Brain microvascular endothelial cell (primary cell): ENCODE measurements around the gene SMG6.

ENCODE experiments used
- DNase-seq: peaks from one replicate; pipeline ENCODE4 v3.0.0-alpha.2; 2020
- H3K27ac ChIP-seq: fragments of 250-450 bp; sonication (Bioruptor Pico); 2 replicates; pipeline ENCODE4 v1.5.1; 2020; ENCODE audit warnings: mild to moderate bottlenecking, moderate library complexity
- H3K27me3 ChIP-seq: fragments of 250-450 bp; sonication (Bioruptor Pico); replicated peaks from 2 replicates; pipeline ENCODE4 v1.5.1; 2020; ENCODE audit warnings: mild to moderate bottlenecking
- H3K36me3 ChIP-seq: fragments of 250-450 bp; sonication (Bioruptor Pico); replicated peaks from 2 replicates; pipeline ENCODE4 v1.5.1; 2020; ENCODE audit warnings: mild to moderate bottlenecking
- H3K4me3 ChIP-seq: 2 replicates; pipeline ENCODE4 v1.5.1; 2011; ENCODE audit warnings: low read depth, mild to moderate bottlenecking, control low read depth, low read length, moderate library complexity
- in situ Hi-C: cut with HindIII; loops from 2 replicates; pipeline ENCODE4 v1.10.0; 2017; ENCODE audit warnings: low sequenced_read_pairs, low pct_ligation_motif_present
- TF ChIP-seq, protein P1 (sequence below): IDR thresholded peaks from 2 replicates; pipeline ENCODE4 v1.5.1; 2011; ENCODE audit warnings: low read depth, mild to moderate bottlenecking, moderate library complexity, low read length, control low read depth, inconsistent platforms; ENCODE audit errors: missing control alignments

The SMG6 gene

DNA sequence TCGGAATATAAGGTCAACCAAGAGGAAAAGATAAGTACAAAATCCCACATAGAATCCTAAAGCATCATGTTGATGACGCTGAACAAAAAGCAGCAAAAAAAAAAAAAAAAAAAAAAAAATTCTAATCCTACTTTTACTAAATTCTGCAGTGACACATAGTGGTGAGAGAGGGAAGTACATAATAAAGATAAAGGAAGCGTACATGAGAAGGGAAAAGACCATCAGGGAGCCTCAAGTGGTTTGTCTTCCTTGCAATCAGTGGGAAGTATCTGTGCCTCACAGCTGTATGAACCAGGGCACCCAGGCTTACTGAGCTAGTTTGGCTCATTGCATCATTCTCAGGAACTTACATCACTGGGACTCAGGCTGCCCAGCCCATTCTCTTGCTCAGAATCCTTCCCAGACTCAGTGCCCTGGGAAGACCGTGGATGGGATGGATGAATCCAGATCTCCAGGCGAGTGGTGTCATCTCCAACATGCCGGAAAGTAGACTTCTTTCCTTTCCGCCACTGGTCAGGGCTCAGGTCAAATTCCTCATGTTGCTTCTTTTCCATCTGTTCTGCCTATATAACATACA is 21.2 kb downstream of the SMG6 start:
- Histone ChIP-seq H3K27me3 (no peaks in the 10 kb centered on the region), H3K4me3 (no peak overlapping the region), H3K27ac (peak overlapping the region; percentile 11), H3K36me3 (peaks cover 44% of the 10 kb centered on the region)
- TF ChIP-seq, protein P1, sequence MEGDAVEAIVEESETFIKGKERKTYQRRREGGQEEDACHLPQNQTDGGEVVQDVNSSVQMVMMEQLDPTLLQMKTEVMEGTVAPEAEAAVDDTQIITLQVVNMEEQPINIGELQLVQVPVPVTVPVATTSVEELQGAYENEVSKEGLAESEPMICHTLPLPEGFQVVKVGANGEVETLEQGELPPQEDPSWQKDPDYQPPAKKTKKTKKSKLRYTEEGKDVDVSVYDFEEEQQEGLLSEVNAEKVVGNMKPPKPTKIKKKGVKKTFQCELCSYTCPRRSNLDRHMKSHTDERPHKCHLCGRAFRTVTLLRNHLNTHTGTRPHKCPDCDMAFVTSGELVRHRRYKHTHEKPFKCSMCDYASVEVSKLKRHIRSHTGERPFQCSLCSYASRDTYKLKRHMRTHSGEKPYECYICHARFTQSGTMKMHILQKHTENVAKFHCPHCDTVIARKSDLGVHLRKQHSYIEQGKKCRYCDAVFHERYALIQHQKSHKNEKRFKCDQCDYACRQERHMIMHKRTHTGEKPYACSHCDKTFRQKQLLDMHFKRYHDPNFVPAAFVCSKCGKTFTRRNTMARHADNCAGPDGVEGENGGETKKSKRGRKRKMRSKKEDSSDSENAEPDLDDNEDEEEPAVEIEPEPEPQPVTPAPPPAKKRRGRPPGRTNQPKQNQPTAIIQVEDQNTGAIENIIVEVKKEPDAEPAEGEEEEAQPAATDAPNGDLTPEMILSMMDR: peak; percentile 40
- peak; percentile 48 for DNase-seq
- in situ Hi-C loops: no loop called here

DNA sequence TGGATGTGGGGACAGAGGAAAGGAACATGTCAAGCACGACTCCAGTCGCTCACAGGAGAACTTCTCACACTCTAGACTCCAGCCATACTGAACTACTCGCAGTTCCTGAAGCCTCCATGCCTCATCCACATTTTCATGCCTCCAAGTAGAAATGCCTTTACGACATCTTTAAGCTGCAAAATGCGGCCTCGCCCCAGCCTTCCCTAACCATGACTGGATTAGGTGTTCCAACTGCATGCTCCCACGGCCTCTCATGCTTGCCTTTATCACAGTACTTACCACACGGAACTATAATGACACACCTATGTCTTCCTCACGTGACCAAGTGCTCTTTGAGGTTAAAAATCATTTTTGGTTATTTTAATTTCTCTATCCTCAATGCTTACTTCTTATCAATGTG is 23.9 kb downstream of the SMG6 start:
- H3K27ac ChIP-seq: no peak overlapping the region
- H3K27me3 ChIP-seq: no peaks in the 10 kb centered on the region
- H3K4me3 ChIP-seq: no peak overlapping the region
- no peak for DNase-seq
- in situ Hi-C loops: no loop called here
- peaks cover 40% of the 10 kb centered on the region for H3K36me3 ChIP-seq
- TF ChIP-seq, protein P1: no peak

DNA sequence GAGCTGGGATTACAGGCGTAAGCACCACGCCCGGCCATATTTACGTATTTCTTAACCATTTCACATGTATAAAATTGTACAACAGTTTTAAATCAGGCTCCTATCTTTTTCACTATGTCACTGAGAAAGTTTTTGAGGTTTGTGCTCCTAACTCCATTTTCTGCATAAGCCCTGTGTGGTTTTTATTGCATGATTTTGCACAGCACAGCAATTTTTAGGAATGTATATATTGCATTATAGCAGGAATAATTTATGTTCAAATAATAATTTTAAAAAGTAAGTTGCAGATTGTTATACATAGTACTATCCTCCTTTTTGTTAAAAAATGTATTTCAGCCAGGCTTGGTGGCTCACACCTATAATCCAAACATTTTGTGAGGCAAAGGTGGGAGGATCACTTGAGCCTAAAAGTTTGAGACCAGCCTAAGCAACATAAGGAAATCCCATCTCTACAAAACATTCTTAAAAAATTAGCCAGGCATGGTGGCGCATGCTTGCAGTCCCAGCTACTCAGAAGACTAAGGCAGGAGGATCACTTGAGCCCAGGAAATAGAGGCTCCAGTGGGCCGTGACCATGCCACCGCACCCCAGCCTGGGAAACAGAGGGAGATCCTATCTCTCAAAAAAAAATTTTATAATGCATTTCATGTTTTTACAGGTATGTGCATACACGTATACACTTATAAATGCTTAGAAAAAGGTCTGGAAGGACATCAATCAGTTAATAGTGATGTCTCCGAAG is 26.0 kb downstream of the SMG6 start:
- no peak overlapping the region for H3K27ac ChIP-seq
- peaks cover 32% of the 10 kb centered on the region for H3K36me3 ChIP-seq
- TF ChIP-seq, protein P1: no peak
- H3K4me3 ChIP-seq: no peak overlapping the region
- in situ Hi-C loops: no loop called here
- DNase-seq: no peak
- H3K27me3 ChIP-seq: no peaks in the 10 kb centered on the region

DNA sequence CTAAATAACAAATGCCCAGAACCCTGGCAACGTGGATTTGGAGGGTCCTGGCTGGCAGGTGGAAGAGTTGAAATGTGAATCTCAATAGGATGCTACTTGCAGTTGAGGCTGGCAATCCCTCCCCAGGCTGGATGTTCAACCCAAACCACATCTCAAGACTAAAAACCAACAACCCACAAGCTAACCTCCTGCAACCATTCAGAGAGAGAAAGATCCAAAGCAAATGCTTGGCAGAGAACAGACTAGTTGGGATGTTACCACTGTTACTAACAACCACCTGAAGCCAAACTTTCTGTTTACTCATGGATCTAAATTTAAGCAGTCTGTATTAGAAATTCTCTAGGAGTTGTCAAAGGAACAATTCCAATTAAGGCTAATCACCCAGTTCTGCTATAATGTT is 27.9 kb downstream of the SMG6 start:
- in situ Hi-C loops: no loop called here
- Histone ChIP-seq H3K27ac (no peak overlapping the region), H3K27me3 (no peaks in the 10 kb centered on the region), H3K36me3 (peaks cover 15% of the 10 kb centered on the region), H3K4me3 (no peak overlapping the region)
- DNase-seq: no peak
- TF ChIP-seq, protein P1: no peak

DNA sequence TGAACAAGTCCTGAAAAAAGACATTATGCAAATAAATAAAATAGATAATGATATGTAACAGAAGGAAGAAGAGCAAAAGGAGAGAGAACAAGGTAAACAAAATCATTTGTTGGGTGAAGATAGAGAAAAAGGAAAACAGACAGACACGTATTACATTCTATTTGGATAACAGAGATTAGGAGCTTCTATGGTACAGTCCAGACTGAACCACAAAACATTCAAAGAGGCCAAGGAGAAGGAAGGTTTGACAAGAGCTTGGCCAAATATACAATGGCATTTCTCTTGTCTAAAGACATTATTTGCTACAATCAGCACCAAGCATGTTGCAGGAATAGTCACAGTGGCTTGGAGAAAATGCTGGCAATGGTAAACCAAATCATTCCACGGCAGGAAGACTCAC is 29.2 kb downstream of the SMG6 start:
- no peaks in the 10 kb centered on the region for H3K27me3 ChIP-seq
- in situ Hi-C loops: no loop called here
- no peak overlapping the region for H3K4me3 ChIP-seq
- TF ChIP-seq, protein P1: no peak
- H3K27ac ChIP-seq: no peak overlapping the region
- no peak for DNase-seq
- peaks cover 15% of the 10 kb centered on the region for H3K36me3 ChIP-seq
